ENCODE measurements around the gene RNU1-4. TPM values are rescaled to one million over a fixed set of nuclear protein-coding genes. Genes with fewer than 3 reads are reported as not detected.

Gene RNU1-4
- polyA plus RNA-seq, 1 donor (not counting 4 experiments of a cell fraction or from before 2014, with no cell fraction given) = 67.0 TPM

Small RNA genes lying within 50 kb of the gene (small RNA-seq; reads per million reads assigned to genes)
- gene RNU1-4 (ENCODE audit: insufficient read length in 3 of 3, low read depth in 3 of 3, low replicate concordance in 1 of 3) = 0 reads per million in 3 experiments

Other genes starting within 250 kb of the RNU1-4 start
- 66.0 to 67.0 TPM in 2 of 3 replicates, not detected in the other for gene RNU1-1, start 226.2 kb upstream of the RNU1-4 start, polyA plus RNA-seq
- gene NBPF1, start 127.0 kb upstream of the RNU1-4 start, polyA plus RNA-seq = 12.8 to 16.4 TPM (median 14.2 TPM) in 3 replicates
- 66.0 to 67.0 TPM in 2 of 3 replicates, not detected in the other for gene RNU1-3, start 73.6 kb upstream of the RNU1-4 start, polyA plus RNA-seq
- gene RNU1-2, start 155.5 kb downstream of the RNU1-4 start, polyA plus RNA-seq = 66.0 to 67.0 TPM in 2 of 3 replicates, not detected in the other
- 5.4 to 11.0 TPM (median 8.2 TPM) in 3 replicates for gene CROCC, start 181.4 kb downstream of the RNU1-4 start, polyA plus RNA-seq
- gene MFAP2, start 240.1 kb downstream of the RNU1-4 start, polyA plus RNA-seq = 34.6 to 75.1 TPM (median 69.6 TPM) in 3 replicates

Measured in keratinocyte (primary cell).